K562 treated with DMSO at 1 percent for 12 hours (cell line): Measurements from ENCODE around the gene ZFP90. TPM values are rescaled to one million over a fixed set of nuclear protein-coding genes. Genes with fewer than 3 reads are reported as not detected.

Experiments used
- total RNA-seq: library from RNA; unstranded; fragments of 300-600 nt; gene quantifications from 2 replicates; pipeline ENCODE4 v1.2.3, GENCODE V29; 2022; ENCODE audit not compliant: insufficient read depth

Gene ZFP90
- total RNA-seq, result 1.6 and 7.9 TPM in 2 replicates

DNA sequence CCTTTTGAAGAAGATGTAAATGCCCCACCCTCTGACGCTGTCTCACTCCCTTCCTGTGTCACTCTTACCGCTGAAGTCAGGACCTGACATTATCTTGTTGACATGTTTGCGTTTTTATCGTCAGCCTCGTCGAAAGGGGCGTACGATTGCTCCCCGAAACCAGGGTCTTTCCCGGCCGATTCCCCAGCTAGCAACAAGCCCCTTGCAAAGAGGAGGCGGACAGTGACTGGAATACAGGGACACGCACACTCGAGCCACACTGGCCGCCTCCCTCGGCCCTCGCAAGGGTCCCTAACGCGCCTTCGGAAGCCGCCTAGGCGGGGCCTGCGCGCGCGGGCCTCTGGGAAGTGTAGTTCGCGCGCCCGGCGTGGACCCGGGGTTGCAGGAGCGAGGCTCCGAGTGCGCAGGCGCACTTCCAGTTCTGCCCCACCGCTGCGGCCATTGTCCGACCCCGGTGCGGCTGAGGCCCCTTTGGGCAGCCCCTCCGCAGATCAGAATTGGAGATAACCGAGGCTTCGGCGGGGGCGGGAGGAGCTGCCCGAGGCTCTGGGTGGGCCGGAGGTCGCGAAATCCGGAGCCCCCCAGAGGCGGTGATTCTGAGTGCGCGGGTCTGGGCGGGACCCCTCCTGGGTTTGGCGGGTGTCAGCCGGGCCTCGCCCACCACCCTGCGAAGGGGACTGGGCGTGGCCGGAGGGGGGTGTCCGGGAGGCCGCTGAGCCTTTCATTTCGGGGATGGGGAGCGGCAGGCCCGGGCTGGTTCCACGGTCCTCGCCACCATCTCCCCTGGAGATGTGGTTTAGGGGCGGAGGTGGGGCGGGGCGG lies at the start of gene ZFP90:
ZFP90 (plus strand) TSS at position 412 of the 822 bp plus-strand sequence. CDS start 502 bp downstream, outside the sequence.

Other genes starting within 250 kb of the ZFP90 start
- gene SLC7A6OS, start 228.3 kb upstream of the ZFP90 start, total RNA-seq, result 7.8 and 17.5 TPM in 2 replicates
- 42.4 and 57.2 TPM in 2 replicates for gene PRMT7, start 228.3 kb upstream of the ZFP90 start, total RNA-seq
- 3.1 and 3.4 TPM in 2 replicates for gene SMPD3, start 90.8 kb upstream of the ZFP90 start, total RNA-seq
- not detected in 2 replicates for gene CDH3, start 106.0 kb downstream of the ZFP90 start, total RNA-seq
- not detected in 2 replicates for gene CDH1, start 198.0 kb downstream of the ZFP90 start, total RNA-seq